Non-pigmented ciliary epithelial cell (primary cell): ENCODE data around the gene KDM5A.
"Not testable (repeated sequence)": the region's sequence is repeated elsewhere in the genome, so short reads cannot be mapped to it uniquely, and the experiment has no call there.

ENCODE experiments used
- DNase-seq: peaks from one replicate; pipeline ENCODE4 v3.0.0-alpha.2; 2010; ENCODE audit warnings: low read depth

The KDM5A gene

GRCh38 chr12:332581-333205 is 56.4 kb downstream of the KDM5A start:
- no peak for DNase-seq

GRCh38 chr12:331287-331686 is 57.8 kb downstream of the KDM5A start:
- no peak for DNase-seq

GRCh38 chr12:325906-326305 is 63.2 kb downstream of the KDM5A start:
- DNase-seq, result no peak

- DNase-seq, result no peak
Measured at GRCh38 chr12:323507-323906, 65.6 kb downstream of the KDM5A start.

GRCh38 chr12:321606-322326 is 67.4 kb downstream of the KDM5A start:
- no peak for DNase-seq

- DNase-seq, result no peak
Measured at GRCh38 chr12:318759-319515, 70.2 kb downstream of the KDM5A start.

- DNase-seq, result no peak
Measured at GRCh38 chr12:308511-308910, 80.6 kb downstream of the KDM5A start.

- no peak for DNase-seq
Measured at GRCh38 chr12:307406-307805, 81.7 kb downstream of the KDM5A start.

GRCh38 chr12:304805-305204 is 84.3 kb downstream of the KDM5A start:
- DNase-seq, result no peak

- not testable (repeated sequence) for DNase-seq
Measured at GRCh38 chr12:302766-303165, 86.4 kb downstream of the KDM5A start.

GRCh38 chr12:300166-300565 is 89.0 kb downstream of the KDM5A start:
- DNase-seq, result not testable (repeated sequence)

GRCh38 chr12:299511-299910 is 89.6 kb downstream of the KDM5A start:
- not testable (repeated sequence) for DNase-seq

GRCh38 chr12:298059-298458 is 91.1 kb downstream of the KDM5A start:
- DNase-seq, result not testable (repeated sequence)

GRCh38 chr12:295132-295531 is 94.0 kb downstream of the KDM5A start:
- no peak for DNase-seq

- DNase-seq, result no peak
Measured at GRCh38 chr12:293199-293598, 95.9 kb downstream of the KDM5A start.

- DNase-seq, result peak; percentile 18
Measured at GRCh38 chr12:292186-292585, 96.9 kb downstream of the KDM5A start.

GRCh38 chr12:291153-291723 is 97.9 kb downstream of the KDM5A start:
- no peak for DNase-seq

GRCh38 chr12:288687-289086 is 100.4 kb downstream of the KDM5A start:
- peak; percentile 32 for DNase-seq

- DNase-seq, result no peak
Measured at GRCh38 chr12:286531-287300, 102.4 kb downstream of the KDM5A start.

GRCh38 chr12:278046-278445 is 111.1 kb downstream of the KDM5A start:
- DNase-seq, result no peak

- no peak for DNase-seq
Measured at GRCh38 chr12:275812-276211, 113.3 kb downstream of the KDM5A start.

GRCh38 chr12:273382-273781 is 115.7 kb downstream of the KDM5A start:
- DNase-seq, result no peak
